GM23248 (cell line): ENCODE results near the gene MEF2A. TPM values are rescaled to one million over a fixed set of nuclear protein-coding genes. Genes with fewer than 3 reads are reported as not detected.

Experiments
- DNase-seq: peaks from one replicate; pipeline ENCODE4 v3.0.0-alpha.2; 2015
- H2AFZ ChIP-seq: fragments of 200-600 bp; sonication (generic); 2 replicates; pipeline ENCODE4 v1.6.1; 2016; ENCODE audit warnings: antibody characterized with exemption
- H3F3A ChIP-seq: fragments of 200-600 bp; sonication (generic); 2 replicates; pipeline ENCODE4 v1.6.1; 2016; ENCODE audit warnings: mild to moderate bottlenecking, antibody characterized with exemption, mixed run types; ENCODE audit not compliant: insufficient read depth
- H3K27ac ChIP-seq: fragments of 200-600 bp; sonication (generic); 2 replicates; pipeline ENCODE4 v1.5.1; 2016; ENCODE audit warnings: mild to moderate bottlenecking
- H3K27me3 ChIP-seq: fragments of 200-600 bp; sonication (generic); replicated peaks from 2 replicates; pipeline ENCODE4 v1.6.1; 2016; ENCODE audit warnings: mild to moderate bottlenecking; ENCODE audit not compliant: insufficient read depth
- H3K36me3 ChIP-seq: fragments of 200-600 bp; sonication (generic); 2 replicates; pipeline ENCODE4 v1.6.1; 2016; ENCODE audit warnings: low read depth, mild to moderate bottlenecking
- H3K4me1 ChIP-seq: fragments of 200-600 bp; sonication (generic); 2 replicates; pipeline ENCODE4 v1.6.1; 2016; ENCODE audit warnings: mild to moderate bottlenecking; ENCODE audit not compliant: insufficient read depth
- H3K4me2 ChIP-seq: fragments of 200-600 bp; sonication (generic); one replicate; pipeline ENCODE4 v1.6.1; 2016; ENCODE audit warnings: mild to moderate bottlenecking; ENCODE audit not compliant: unreplicated experiment
- H3K4me3 ChIP-seq: fragments of 200-600 bp; sonication (generic); 2 replicates; pipeline ENCODE4 v1.5.1; 2016; ENCODE audit warnings: mild to moderate bottlenecking
- H3K79me2 ChIP-seq: fragments of 200-600 bp; sonication (generic); 2 replicates; pipeline ENCODE4 v1.6.1; 2016; ENCODE audit warnings: mild to moderate bottlenecking; ENCODE audit not compliant: insufficient read depth
- H3K9ac ChIP-seq: fragments of 200-600 bp; sonication (generic); 2 replicates; pipeline ENCODE4 v1.6.1; 2016; ENCODE audit warnings: mild to moderate bottlenecking
- H3K9me2 ChIP-seq: fragments of 200-600 bp; sonication (generic); 2 replicates; pipeline ENCODE4 v1.6.1; 2016; ENCODE audit warnings: mixed run types, mild to moderate bottlenecking, moderate library complexity; ENCODE audit not compliant: insufficient read depth
- H3K9me3 ChIP-seq: fragments of 200-600 bp; sonication (generic); one replicate; pipeline ENCODE4 v1.6.1; 2017; ENCODE audit warnings: low read depth
- H4K20me1 ChIP-seq: fragments of 200-600 bp; sonication (generic); 2 replicates; pipeline ENCODE4 v1.6.0; 2016; ENCODE audit not compliant: insufficient read depth
- EZH2 ChIP-seq: fragments of 200-600 bp; sonication (generic); IDR thresholded peaks from 2 replicates; pipeline ENCODE4 v1.6.1; 2018; ENCODE audit warnings: antibody characterized with exemption, mild to moderate bottlenecking; ENCODE audit not compliant: insufficient read depth, poor library complexity, severe bottlenecking
- EZH2phosphoT487 ChIP-seq: fragments of 200-600 bp; sonication (generic); IDR thresholded peaks from 2 replicates; pipeline ENCODE4 v1.6.1; 2018; ENCODE audit warnings: antibody characterized with exemption, moderate library complexity, mild to moderate bottlenecking, low read depth; ENCODE audit not compliant: insufficient read depth
- WGBS, 2 experiments: methylation state at CpG; one replicate each; pipeline ENCODE4 v1.1.6; 2015 to 2017; ENCODE audit warnings: low lambda C conversion rate in 2 of 2, low coverage in 1 of 2; ENCODE audit errors: missing lambda C conversion rate in 2 of 2; 5-methylcytosine and 5-hydroxymethylcytosine counted together
- in situ Hi-C: fragments of 300-500 bp; cut with MboI; formaldehyde crosslinking; loops from 2 replicates; pipeline ENCODE4 v1.15.0; 2020
- polyA plus RNA-seq: library from polyadenylated mRNA; unstranded; fragments of >200 nt; fragmentation: Nextera tagmentation; extraction: Ambion mirVana; gene quantifications from 2 replicates; pipeline ENCODE4 v1.2.1, GENCODE V29; 2016
- small RNA-seq: library from RNA; depleted of rRNA; stranded (forward); fragments of <200 nt; gene quantifications from one replicate; pipeline ENCODE3, GENCODE V24; 2014; ENCODE audit warnings: low read depth, low replicate concordance
- total RNA-seq: library from RNA; depleted of rRNA; stranded (reverse); fragments of >200 nt; shearing (Covaris generic); gene quantifications from 2 replicates; pipeline ENCODE4 v1.2.3, GENCODE V29; 2014; rRNA removed

Gene MEF2A
- total and polyA plus RNA-seq, 2 experiments from 2014 or later, result 24.3 to 37.8 TPM

DNA sequence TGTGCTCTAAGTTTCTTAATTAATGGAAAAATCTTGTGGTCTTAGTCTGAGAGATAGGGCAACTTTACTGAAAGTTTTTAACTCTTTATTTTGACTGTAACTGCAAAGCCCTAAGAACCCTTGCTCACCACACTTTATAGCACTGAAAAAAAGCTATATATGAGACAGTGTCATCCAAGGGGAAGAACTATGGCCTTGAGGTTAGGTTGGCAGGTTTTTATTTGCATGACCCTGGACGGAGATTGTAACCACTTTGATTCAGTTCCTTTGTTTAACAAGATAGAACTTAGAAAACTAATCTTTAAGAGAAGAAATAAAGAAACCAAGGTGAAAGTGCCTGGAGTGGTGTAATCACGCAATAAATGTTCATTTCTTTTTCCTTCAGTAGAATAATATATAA, 198.0 kb downstream of the MEF2A start:
- no peak for DNase-seq
- Histone ChIP-seq H3F3A (no peaks in the 10 kb centered on the region), H3K36me3 (no peaks in the 10 kb centered on the region), H2AFZ (no peak overlapping the region), H3K4me1 (no peaks in the 10 kb centered on the region), H3K27ac (no peak overlapping the region), H3K79me2 (no peaks in the 10 kb centered on the region), H3K9ac (no peak overlapping the region), H3K4me3 (no peak overlapping the region), H3K9me2 (no peaks in the 10 kb centered on the region), H3K4me2 (no peak overlapping the region), H4K20me1 (no peaks in the 10 kb centered on the region), H3K27me3 (no peaks in the 10 kb centered on the region; the same call in 1 of the 2 replicates), H3K9me3 (no peaks in the 10 kb centered on the region)
- in situ Hi-C loops, result no loop called here
- 80 to 92% methylated on average over 2 of the region's 2 CpGs for whole genome bisulfite sequencing, 2 experiments
- TF ChIP-seq EZH2phosphoT487 (no peak), EZH2 (no peak)

DNA sequence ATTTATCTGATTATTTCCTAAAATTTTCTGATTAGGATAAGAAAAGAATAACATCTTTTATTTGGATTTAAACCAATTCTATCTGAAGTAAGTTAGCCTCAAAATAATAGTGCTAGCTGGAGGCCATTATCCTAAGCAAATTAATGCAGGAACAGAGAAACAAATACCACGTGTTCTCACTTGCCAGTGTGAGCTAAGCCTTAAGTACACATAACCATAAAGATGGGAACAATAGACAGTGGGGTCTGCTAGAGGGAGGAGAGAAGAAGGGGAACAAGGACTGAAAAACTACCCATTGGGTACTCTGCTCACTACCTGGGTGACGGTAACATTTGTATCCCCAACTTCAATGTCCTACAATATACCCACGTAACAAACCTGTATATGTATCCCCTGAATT, 198.7 kb downstream of the MEF2A start:
- in situ Hi-C loops, result no loop called here
- WGBS, 2 experiments, result 62 to 65% methylated on average over 3 of the region's 3 CpGs
- DNase-seq, result no peak
- no peak overlapping the region for H3K4me2 ChIP-seq
- H3K9me2 ChIP-seq, result no peaks in the 10 kb centered on the region
- no peak overlapping the region for H3K9ac ChIP-seq
- H3K27ac ChIP-seq, result no peak overlapping the region
- H3K9me3 ChIP-seq, result no peaks in the 10 kb centered on the region
- H3K4me1 ChIP-seq, result no peaks in the 10 kb centered on the region
- H2AFZ ChIP-seq, result no peak overlapping the region
- no peak overlapping the region for H3K4me3 ChIP-seq
- no peak for TF ChIP-seq EZH2
- TF ChIP-seq EZH2phosphoT487, result no peak
- no peaks in the 10 kb centered on the region for H3K79me2 ChIP-seq
- H4K20me1 ChIP-seq, result no peaks in the 10 kb centered on the region
- no peaks in the 10 kb centered on the region for H3K36me3 ChIP-seq
- no peaks in the 10 kb centered on the region for H3F3A ChIP-seq
- H3K27me3 ChIP-seq, result no peaks in the 10 kb centered on the region; the same call in 1 of the 2 replicates

Small RNAs within 50 kb of the gene (small RNA-seq; reads per million reads assigned to genes)
- gene RF00019, result not detected

Other genes with a start within 250 kb of the MEF2A start
- gene LYSMD4, start 167.5 kb downstream of the MEF2A start, total RNA-seq, result 3.2 and 8.1 TPM in 2 replicates
- gene LYSMD4, start 167.5 kb downstream of the MEF2A start, polyA plus RNA-seq, result 4.8 and 5.2 TPM in 2 replicates